ENCODE data around the gene OR6Q1.

DNA sequence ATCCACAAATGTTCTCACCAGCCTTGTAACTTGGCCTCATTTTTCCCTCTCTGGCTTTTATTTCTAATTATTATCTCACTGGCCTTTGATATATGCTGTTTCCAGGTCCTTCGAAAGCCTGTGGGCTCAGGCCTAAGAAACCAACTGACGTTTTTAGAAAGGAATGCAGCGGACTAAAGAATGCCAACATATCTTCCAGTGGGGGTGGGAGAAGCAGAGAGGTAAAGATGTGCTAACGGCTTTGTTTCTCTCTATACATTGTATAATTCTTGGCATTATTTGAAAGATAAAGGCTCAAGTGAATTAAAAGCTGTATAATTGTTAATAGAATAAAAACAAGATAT lies 28.2 kb downstream of the OR6Q1 start:
- TF ChIP-seq EZH2phosphoT487 (IDR thresholded peaks at IDR 0.05; ENCODE audit: low read depth, severe bottlenecking, unreplicated experiment) (no peak), CTCF (IDR thresholded peaks at IDR 0.05; ENCODE audit: poor library complexity) (no peak)

All from hepatocyte (in vitro differentiated cells).